ENCODE results near the gene DAB2IP.

DNA sequence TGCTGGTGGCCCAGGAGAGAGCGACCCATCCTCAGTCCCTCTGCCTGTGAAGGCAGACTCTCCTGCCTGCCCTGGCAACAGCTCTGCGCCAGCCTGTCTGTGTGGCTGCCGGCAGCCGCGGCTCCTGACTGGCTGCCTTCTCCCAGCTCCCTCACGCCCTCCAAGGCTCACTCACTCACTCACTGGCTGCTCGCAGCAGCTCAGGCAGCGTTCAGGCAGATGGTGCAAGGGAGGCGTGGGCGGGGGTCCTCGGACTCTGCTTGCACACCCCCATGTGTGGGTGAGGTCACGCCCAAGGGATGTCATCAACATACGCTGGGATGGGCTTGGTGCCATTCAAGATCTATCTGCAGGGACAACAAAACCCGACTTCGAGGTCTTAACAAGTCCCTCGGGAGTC, 66.7 kb downstream of the DAB2IP start:
- TF ChIP-seq CTCF (conservative IDR thresholded peaks at IDR 0.05; ENCODE audit: low read depth, low read length) (no peak), MAFK (IDR thresholded peaks at IDR 0.05; ENCODE audit: low read depth, low read length) (no peak), POLR2A (IDR thresholded peaks at IDR 0.05; ENCODE audit: low read depth, low read length) (no peak), RFX5 (IDR thresholded peaks at IDR 0.05; ENCODE audit: low read depth, low read length) (peak; percentile 94), RAD21 (IDR thresholded peaks at IDR 0.05; ENCODE audit: low read length) (no peak), BHLHE40 (IDR thresholded peaks at IDR 0.05; ENCODE audit: low read depth, low read length) (no peak), MAZ (IDR thresholded peaks at IDR 0.05; ENCODE audit: borderline replicate concordance, low read depth, low read length) (no peak), MXI1 (IDR thresholded peaks at IDR 0.05; ENCODE audit: borderline replicate concordance, low read depth, low read length) (no peak), FOS (IDR thresholded peaks at IDR 0.05; ENCODE audit: low read depth, low read length) (no peak), CEBPB (IDR thresholded peaks at IDR 0.05; ENCODE audit: low read depth, low read length) (peak; percentile 17; the same call in 1 of the 2 replicates), USF2 (IDR thresholded peaks at IDR 0.05; ENCODE audit: low read depth, low read length) (no peak), SMC3 (IDR thresholded peaks at IDR 0.05; ENCODE audit: low read depth, low read length) (no peak)
